ENCODE data around the gene GNAT1. TPM values are rescaled to one million over a fixed set of nuclear protein-coding genes. Genes with fewer than 3 reads are reported as not detected.

GNAT1 gene
- total RNA-seq, 1 donor from 2014 or later: 4.7 TPM

DNA sequence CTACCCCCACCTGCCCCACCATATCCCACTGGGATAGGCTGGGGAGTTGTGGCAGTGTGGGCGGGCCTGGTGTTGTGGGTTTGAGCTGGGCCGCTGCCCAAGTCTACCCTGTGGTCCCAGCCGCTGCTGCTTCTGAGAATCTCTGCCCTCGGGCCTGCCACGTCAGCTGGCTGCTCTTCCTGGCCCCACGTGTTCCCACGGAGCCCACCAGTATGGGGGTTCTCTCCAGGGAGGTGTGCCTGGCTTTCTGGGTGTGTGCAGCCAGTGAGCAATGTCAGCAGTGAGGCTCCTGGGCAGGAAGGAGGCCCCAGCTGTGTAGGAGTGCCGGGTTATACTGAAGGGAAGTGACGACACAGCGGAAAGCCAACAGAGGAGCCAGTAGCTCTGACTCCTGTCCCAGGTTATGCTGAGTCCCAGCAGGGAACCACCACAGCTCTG lies 55.1 kb downstream of the GNAT1 start:
- TF ChIP-seq, protein P1, sequence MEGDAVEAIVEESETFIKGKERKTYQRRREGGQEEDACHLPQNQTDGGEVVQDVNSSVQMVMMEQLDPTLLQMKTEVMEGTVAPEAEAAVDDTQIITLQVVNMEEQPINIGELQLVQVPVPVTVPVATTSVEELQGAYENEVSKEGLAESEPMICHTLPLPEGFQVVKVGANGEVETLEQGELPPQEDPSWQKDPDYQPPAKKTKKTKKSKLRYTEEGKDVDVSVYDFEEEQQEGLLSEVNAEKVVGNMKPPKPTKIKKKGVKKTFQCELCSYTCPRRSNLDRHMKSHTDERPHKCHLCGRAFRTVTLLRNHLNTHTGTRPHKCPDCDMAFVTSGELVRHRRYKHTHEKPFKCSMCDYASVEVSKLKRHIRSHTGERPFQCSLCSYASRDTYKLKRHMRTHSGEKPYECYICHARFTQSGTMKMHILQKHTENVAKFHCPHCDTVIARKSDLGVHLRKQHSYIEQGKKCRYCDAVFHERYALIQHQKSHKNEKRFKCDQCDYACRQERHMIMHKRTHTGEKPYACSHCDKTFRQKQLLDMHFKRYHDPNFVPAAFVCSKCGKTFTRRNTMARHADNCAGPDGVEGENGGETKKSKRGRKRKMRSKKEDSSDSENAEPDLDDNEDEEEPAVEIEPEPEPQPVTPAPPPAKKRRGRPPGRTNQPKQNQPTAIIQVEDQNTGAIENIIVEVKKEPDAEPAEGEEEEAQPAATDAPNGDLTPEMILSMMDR (IDR thresholded peaks at IDR 0.05): no peak
- Histone ChIP-seq H3K4me1 (peaks cover 48 to 88% of the 10 kb centered on the region in 2 donors), H3K27me3 (no peaks in the 10 kb centered on the region), H3K36me3 (peaks cover 10 to 18% of the 10 kb centered on the region in 2 donors), H3K4me3 (peak overlapping the region in 1 of 2 donors; percentile 50), H3K9me3 (no peaks in the 10 kb centered on the region), H3K27ac (peak overlapping the region; percentile 88 to 92)
- intact Hi-C loops (cut with DNase I): loop anchor here (1.0 kb wide), 2 partner anchors 8 to 19 kb away; no protein-coding TSS in a partner anchor
- peak in 1 of 2 donors; percentile 83 for DNase-seq (ENCODE audit: low spot score in 2 of 2)

Other genes starting within 250 kb of the GNAT1 start
- 105 TPM for gene RBM5, start 102.7 kb upstream of the GNAT1 start, total RNA-seq
- gene SEMA3F, start 36.3 kb upstream of the GNAT1 start, total RNA-seq: 75.0 TPM
- not detected for gene SLC38A3, start 13.7 kb downstream of the GNAT1 start, total RNA-seq
- gene GNAI2, start 44.6 kb downstream of the GNAT1 start, total RNA-seq: 283 TPM
- 24.2 TPM for gene SEMA3B, start 77.5 kb downstream of the GNAT1 start, total RNA-seq
- gene LSMEM2, start 87.5 kb downstream of the GNAT1 start, total RNA-seq: not detected
- 231 TPM for gene IFRD2, start 100.8 kb downstream of the GNAT1 start, total RNA-seq
- not detected for gene HYAL3, start 107.8 kb downstream of the GNAT1 start, total RNA-seq
- gene NAA80, start 107.8 kb downstream of the GNAT1 start, total RNA-seq: 38.8 TPM
- gene HYAL1, start 112.0 kb downstream of the GNAT1 start, total RNA-seq: 49.5 TPM
- gene HYAL2, start 131.1 kb downstream of the GNAT1 start, total RNA-seq: 449 TPM
- gene TUSC2, start 136.6 kb downstream of the GNAT1 start, total RNA-seq: 25.4 TPM
- 34.9 TPM for gene RASSF1, start 149.2 kb downstream of the GNAT1 start, total RNA-seq
- not detected for gene ZMYND10, start 154.1 kb downstream of the GNAT1 start, total RNA-seq
- 37.8 TPM for gene NPRL2, start 159.2 kb downstream of the GNAT1 start, total RNA-seq
- 20.2 TPM for gene CYB561D2, start 159.3 kb downstream of the GNAT1 start, total RNA-seq
- gene TMEM115, start 167.9 kb downstream of the GNAT1 start, total RNA-seq: 55.7 TPM

All from ascending aorta (tissue), 2 donors.